ENCODE measurements around the gene PTPRN2. TPM values are rescaled to one million over a fixed set of nuclear protein-coding genes. Genes with fewer than 3 reads are reported as not detected.
A peak's percentile ranks its signal among the peaks of the same experiment; 100 is the strongest.

PTPRN2 gene
- total and polyA plus RNA-seq, 2 of the 13 experiments (the other 11 are each of a cell fraction or from before 2014, with no cell fraction given) = 2.5 to 24.2 TPM

- TF ChIP-seq SOX6 (IDR thresholded peaks at IDR 0.05) (no peak), SOX6 (CRISPR knock-in tag; IDR thresholded peaks at IDR 0.05) (no peak), ZNF891 (CRISPR knock-in tag; IDR thresholded peaks at IDR 0.05) (no peak), ESRRA (CRISPR knock-in tag; IDR thresholded peaks at IDR 0.05; ENCODE audit: low read depth) (no peak), NCOR1 (IDR thresholded peaks at IDR 0.05; ENCODE audit: borderline replicate concordance, low read length) (no peak), ZNF33A (CRISPR knock-in tag; IDR thresholded peaks at IDR 0.05; ENCODE audit: borderline replicate concordance) (no peak), NFIB (CRISPR knock-in tag; IDR thresholded peaks at IDR 0.05; ENCODE audit: borderline replicate concordance) (no peak), ATF6 (CRISPR knock-in tag; conservative IDR thresholded peaks at IDR 0.05) (no peak), ZNF672 (CRISPR knock-in tag; IDR thresholded peaks at IDR 0.05) (no peak), RFX1 (IDR thresholded peaks at IDR 0.05) (peak; percentile 87), ZFAT (CRISPR knock-in tag; conservative IDR thresholded peaks at IDR 0.05) (no peak), IRX3 (CRISPR knock-in tag; IDR thresholded peaks at IDR 0.05; ENCODE audit: borderline replicate concordance, low read depth) (no peak), ZNF773 (CRISPR knock-in tag; IDR thresholded peaks at IDR 0.05; ENCODE audit: borderline replicate concordance) (no peak), FOXM1 (CRISPR knock-in tag; IDR thresholded peaks at IDR 0.05) (no peak), ZNF883 (CRISPR knock-in tag; IDR thresholded peaks at IDR 0.05; ENCODE audit: not compliant biosample characterization) (peak; percentile 11), ZNF232 (CRISPR knock-in tag; IDR thresholded peaks at IDR 0.05; ENCODE audit: borderline replicate concordance) (no peak), CENPX (CRISPR knock-in tag; IDR thresholded peaks at IDR 0.05) (no peak), CENPT (CRISPR knock-in tag; IDR thresholded peaks at IDR 0.05; ENCODE audit: low read depth) (no peak), TOPORS (CRISPR knock-in tag; IDR thresholded peaks at IDR 0.05) (no peak), ZNF33B (CRISPR knock-in tag; IDR thresholded peaks at IDR 0.05) (no peak), TGIF2 (CRISPR knock-in tag; IDR thresholded peaks at IDR 0.05) (no peak), ZNF121 (CRISPR knock-in tag; IDR thresholded peaks at IDR 0.05) (no peak), RFXANK (CRISPR knock-in tag; IDR thresholded peaks at IDR 0.05) (no peak), ZNF460 (CRISPR knock-in tag; IDR thresholded peaks at IDR 0.05; ENCODE audit: borderline replicate concordance) (no peak), ZNF841 (CRISPR knock-in tag; IDR thresholded peaks at IDR 0.05; ENCODE audit: borderline replicate concordance) (no peak), ZNF251 (CRISPR knock-in tag; IDR thresholded peaks at IDR 0.05) (no peak)
- TF ChIP-seq, protein P1, sequence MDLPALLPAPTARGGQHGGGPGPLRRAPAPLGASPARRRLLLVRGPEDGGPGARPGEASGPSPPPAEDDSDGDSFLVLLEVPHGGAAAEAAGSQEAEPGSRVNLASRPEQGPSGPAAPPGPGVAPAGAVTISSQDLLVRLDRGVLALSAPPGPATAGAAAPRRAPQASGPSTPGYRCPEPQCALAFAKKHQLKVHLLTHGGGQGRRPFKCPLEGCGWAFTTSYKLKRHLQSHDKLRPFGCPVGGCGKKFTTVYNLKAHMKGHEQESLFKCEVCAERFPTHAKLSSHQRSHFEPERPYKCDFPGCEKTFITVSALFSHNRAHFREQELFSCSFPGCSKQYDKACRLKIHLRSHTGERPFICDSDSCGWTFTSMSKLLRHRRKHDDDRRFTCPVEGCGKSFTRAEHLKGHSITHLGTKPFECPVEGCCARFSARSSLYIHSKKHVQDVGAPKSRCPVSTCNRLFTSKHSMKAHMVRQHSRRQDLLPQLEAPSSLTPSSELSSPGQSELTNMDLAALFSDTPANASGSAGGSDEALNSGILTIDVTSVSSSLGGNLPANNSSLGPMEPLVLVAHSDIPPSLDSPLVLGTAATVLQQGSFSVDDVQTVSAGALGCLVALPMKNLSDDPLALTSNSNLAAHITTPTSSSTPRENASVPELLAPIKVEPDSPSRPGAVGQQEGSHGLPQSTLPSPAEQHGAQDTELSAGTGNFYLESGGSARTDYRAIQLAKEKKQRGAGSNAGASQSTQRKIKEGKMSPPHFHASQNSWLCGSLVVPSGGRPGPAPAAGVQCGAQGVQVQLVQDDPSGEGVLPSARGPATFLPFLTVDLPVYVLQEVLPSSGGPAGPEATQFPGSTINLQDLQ (CRISPR knock-in tag; IDR thresholded peaks at IDR 0.05) = no peak
Observed at GRCh38 chr7:157568770-157569584, 1018.6 kb downstream of the PTPRN2 start (continued).
